K562 (cell line): ENCODE results near the gene PEAR1. TPM values are rescaled to one million over a fixed set of nuclear protein-coding genes. Genes with fewer than 3 reads are reported as not detected.

Experiments
- CHD7 ChIP-seq: fragments of 200-600 bp; sonication (generic); IDR thresholded peaks from one replicate; pipeline ENCODE4 v1.6.1; 2012; ENCODE audit warnings: mild to moderate bottlenecking, low read depth, low read length, inconsistent platforms
- ETS2 ChIP-seq: IDR thresholded peaks from 2 replicates; pipeline ENCODE4 v1.6.1; 2016; ENCODE audit warnings: borderline replicate concordance, missing genetic modification characterization, mild to moderate bottlenecking, moderate library complexity, missing compliant biosample characterization; ENCODE audit not compliant: poor library complexity, severe bottlenecking
- GABPB1 ChIP-seq: sonication (generic); formaldehyde crosslinking; IDR thresholded peaks from 2 replicates; pipeline ENCODE4 v1.8.0; 2022; ENCODE audit warnings: mild to moderate bottlenecking, missing genetic modification reagents
- HNRNPL ChIP-seq: fragments of 200-400 bp; formaldehyde crosslinking; IDR thresholded peaks from 2 replicates; pipeline ENCODE4 v1.6.1; 2017; ENCODE audit warnings: low read depth, mild to moderate bottlenecking, low read length
- JUND ChIP-seq, 2 experiments: IDR thresholded peaks; 2 replicates in 1 of 2; 3 replicates in 1 of 2; pipeline ENCODE4 v1.6.1; 2011; ENCODE audit warnings: borderline replicate concordance in 2 of 2, low read depth in 2 of 2, low read length in 2 of 2, improper control_type of control experiment in 1 of 2, missing biosample characterization in 1 of 2, missing genetic modification characterization in 1 of 2, missing genetic modification reagents in 1 of 2
- MAFG ChIP-seq: fragments of 450-650 bp; conservative IDR thresholded peaks from 2 replicates; pipeline ENCODE4 v1.6.1; 2016; ENCODE audit warnings: missing genetic modification characterization, missing compliant biosample characterization
- PHB2 ChIP-seq: fragments of 450-650 bp; IDR thresholded peaks from 2 replicates; pipeline ENCODE4 v1.6.1; 2017; ENCODE audit warnings: low read depth
- RAD21 ChIP-seq, 2 experiments: fragments of 250-450 bp in 1 of 2; fragments of 450-650 bp in 1 of 2; sonication (Bioruptor Pico) in 1 of 2; formaldehyde crosslinking in 1 of 2; IDR thresholded peaks in 1 of 2; conservative IDR thresholded peaks in 1 of 2; 2 replicates each; pipeline versions ENCODE4 v1.4.0 to v1.8.0; 2020 to 2022; ENCODE audit warnings: mild to moderate bottlenecking in 2 of 2, moderate library complexity in 1 of 2
- SMARCB1 ChIP-seq: IDR thresholded peaks from 2 replicates; pipeline ENCODE4 v1.6.1; 2011; ENCODE audit warnings: improper control_type of control experiment, low read depth; ENCODE audit not compliant: insufficient read length
- SMARCC2 ChIP-seq: fragments of 450-650 bp; IDR thresholded peaks from 2 replicates; pipeline ENCODE4 v1.6.1; 2017; ENCODE audit warnings: antibody characterized with exemption, moderate library complexity, mild to moderate bottlenecking, low read depth
- ZZZ3 ChIP-seq: fragments of 450-650 bp; IDR thresholded peaks from 2 replicates; pipeline ENCODE4 v1.6.1; 2016; ENCODE audit warnings: antibody characterized with exemption, mild to moderate bottlenecking, moderate library complexity
- polyA plus RNA-seq, 8 experiments: library from polyadenylated mRNA; depleted of rRNA in 4 of 8; stranded (reverse) in 5 of 8; unstranded in 3 of 8; fragments of >200 nt; fragmentation: Nextera tagmentation in 2 of 8; fragmentation: Illumina TruSeq in 1 of 8; extraction: Ambion mirVana in 2 of 8; extraction: Trizol in 1 of 8; gene quantifications; 2 replicates each; pipeline versions ENCODE4 v1.2.1 to v1.2.3, GENCODE V29; 2011 to 2014; ENCODE audit warnings: inconsistent platforms in 1 of 8, missing spikeins in 1 of 8
- total RNA-seq, 7 experiments: library from RNA; depleted of rRNA in 6 of 7; stranded (reverse); fragments of >200 nt in 6 of 7; fragmentation: Illumina TruSeq in 2 of 7; extraction: Trizol in 2 of 7; gene quantifications; 2 replicates each; pipeline versions ENCODE4 v1.2.1 to v1.2.3, GENCODE V29; 2011 to 2021; ENCODE audit warnings: low replicate concordance in 1 of 7
- TF ChIP-seq, protein P1 (sequence below): sonication (generic); formaldehyde crosslinking; IDR thresholded peaks from 2 replicates; pipeline ENCODE4 v1.8.0; 2022; ENCODE audit warnings: mild to moderate bottlenecking, missing genetic modification reagents

Gene PEAR1
- total and polyA plus RNA-seq, 9 of the 15 experiments (the other 6 are each of a cell fraction or from before 2014, with no cell fraction given) = 0.87 to 13.9 (median 6.1) TPM

GRCh38 chr1:156958247-156958714 lies 64.8 kb downstream of the PEAR1 start (continued):
- TF ChIP-seq ZZZ3 (no peak), GABPB1 (CRISPR knock-in tag) (no peak), SMARCB1 (no peak), ETS2 (tag) (no peak), MAFG (no peak), CHD7 (no peak), PHB2 (peak; percentile 83), HNRNPL (no peak), SMARCC2 (peak; percentile 86), RAD21 (CRISPR knock-in tag; conservative IDR thresholded peaks at IDR 0.05 in 1 of 2, IDR thresholded peaks at IDR 0.05 in 1 of 2) (peak in 1 of 2 experiments; percentile 20; a peak in 1 of 4 replicates), JUND (IDR thresholded peaks at IDR 0.05; ENCODE audit: borderline replicate concordance, low read depth, low read length) (peak; percentile 77), JUND (tag; IDR thresholded peaks at IDR 0.05; ENCODE audit: borderline replicate concordance, low read depth, low read length) (peak; percentile 80; the same call in 1 of the 3 replicates)
- TF ChIP-seq, protein P1, sequence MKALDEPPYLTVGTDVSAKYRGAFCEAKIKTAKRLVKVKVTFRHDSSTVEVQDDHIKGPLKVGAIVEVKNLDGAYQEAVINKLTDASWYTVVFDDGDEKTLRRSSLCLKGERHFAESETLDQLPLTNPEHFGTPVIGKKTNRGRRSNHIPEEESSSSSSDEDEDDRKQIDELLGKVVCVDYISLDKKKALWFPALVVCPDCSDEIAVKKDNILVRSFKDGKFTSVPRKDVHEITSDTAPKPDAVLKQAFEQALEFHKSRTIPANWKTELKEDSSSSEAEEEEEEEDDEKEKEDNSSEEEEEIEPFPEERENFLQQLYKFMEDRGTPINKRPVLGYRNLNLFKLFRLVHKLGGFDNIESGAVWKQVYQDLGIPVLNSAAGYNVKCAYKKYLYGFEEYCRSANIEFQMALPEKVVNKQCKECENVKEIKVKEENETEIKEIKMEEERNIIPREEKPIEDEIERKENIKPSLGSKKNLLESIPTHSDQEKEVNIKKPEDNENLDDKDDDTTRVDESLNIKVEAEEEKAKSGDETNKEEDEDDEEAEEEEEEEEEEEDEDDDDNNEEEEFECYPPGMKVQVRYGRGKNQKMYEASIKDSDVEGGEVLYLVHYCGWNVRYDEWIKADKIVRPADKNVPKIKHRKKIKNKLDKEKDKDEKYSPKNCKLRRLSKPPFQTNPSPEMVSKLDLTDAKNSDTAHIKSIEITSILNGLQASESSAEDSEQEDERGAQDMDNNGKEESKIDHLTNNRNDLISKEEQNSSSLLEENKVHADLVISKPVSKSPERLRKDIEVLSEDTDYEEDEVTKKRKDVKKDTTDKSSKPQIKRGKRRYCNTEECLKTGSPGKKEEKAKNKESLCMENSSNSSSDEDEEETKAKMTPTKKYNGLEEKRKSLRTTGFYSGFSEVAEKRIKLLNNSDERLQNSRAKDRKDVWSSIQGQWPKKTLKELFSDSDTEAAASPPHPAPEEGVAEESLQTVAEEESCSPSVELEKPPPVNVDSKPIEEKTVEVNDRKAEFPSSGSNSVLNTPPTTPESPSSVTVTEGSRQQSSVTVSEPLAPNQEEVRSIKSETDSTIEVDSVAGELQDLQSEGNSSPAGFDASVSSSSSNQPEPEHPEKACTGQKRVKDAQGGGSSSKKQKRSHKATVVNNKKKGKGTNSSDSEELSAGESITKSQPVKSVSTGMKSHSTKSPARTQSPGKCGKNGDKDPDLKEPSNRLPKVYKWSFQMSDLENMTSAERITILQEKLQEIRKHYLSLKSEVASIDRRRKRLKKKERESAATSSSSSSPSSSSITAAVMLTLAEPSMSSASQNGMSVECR (CRISPR knock-in tag) = no peak
